Measurements from ENCODE around the gene ABL1.

DNA sequence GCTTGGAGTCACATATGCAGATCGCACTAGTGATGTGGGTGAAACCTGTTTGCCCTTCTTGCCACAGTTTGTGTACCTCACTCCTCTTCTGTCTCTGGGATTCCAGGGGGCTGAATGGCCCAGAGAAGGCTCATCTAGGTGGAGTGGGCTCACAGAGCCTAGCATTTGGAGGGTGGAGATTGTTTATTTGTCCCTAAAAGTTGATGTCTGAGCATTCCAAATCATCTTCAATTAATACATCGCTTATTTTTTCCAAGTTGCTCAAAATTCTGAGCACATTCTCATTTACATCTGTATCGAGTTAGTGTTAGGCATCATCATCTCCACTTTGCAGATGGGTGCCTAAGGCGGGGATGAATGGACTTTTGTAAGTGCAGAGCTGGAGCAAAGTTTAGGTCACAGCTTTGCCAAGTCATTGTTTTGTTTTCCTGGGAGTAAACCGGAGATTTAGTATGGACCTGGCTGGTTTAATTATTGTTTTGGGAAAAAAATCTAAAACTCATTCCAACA is 2.0 kb downstream of the ABL1 start:
- TF ChIP-seq MYC (IDR thresholded peaks at IDR 0.05; ENCODE audit: low read depth, low read length): no peak
- TF ChIP-seq, protein P1, sequence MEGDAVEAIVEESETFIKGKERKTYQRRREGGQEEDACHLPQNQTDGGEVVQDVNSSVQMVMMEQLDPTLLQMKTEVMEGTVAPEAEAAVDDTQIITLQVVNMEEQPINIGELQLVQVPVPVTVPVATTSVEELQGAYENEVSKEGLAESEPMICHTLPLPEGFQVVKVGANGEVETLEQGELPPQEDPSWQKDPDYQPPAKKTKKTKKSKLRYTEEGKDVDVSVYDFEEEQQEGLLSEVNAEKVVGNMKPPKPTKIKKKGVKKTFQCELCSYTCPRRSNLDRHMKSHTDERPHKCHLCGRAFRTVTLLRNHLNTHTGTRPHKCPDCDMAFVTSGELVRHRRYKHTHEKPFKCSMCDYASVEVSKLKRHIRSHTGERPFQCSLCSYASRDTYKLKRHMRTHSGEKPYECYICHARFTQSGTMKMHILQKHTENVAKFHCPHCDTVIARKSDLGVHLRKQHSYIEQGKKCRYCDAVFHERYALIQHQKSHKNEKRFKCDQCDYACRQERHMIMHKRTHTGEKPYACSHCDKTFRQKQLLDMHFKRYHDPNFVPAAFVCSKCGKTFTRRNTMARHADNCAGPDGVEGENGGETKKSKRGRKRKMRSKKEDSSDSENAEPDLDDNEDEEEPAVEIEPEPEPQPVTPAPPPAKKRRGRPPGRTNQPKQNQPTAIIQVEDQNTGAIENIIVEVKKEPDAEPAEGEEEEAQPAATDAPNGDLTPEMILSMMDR (IDR thresholded peaks at IDR 0.05; ENCODE audit: low read depth, low read length): no peak
- TF ChIP-seq, protein P2, sequence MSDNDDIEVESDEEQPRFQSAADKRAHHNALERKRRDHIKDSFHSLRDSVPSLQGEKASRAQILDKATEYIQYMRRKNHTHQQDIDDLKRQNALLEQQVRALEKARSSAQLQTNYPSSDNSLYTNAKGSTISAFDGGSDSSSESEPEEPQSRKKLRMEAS (IDR thresholded peaks at IDR 0.05; ENCODE audit: low read depth, low read length): no peak

Data from NB4 (cell line).